SIG-M5 treated with dmso at 0.1 percent for 504 hours (cell line): ENCODE data around the gene NKAIN2.
"Not testable (repeated sequence)": the region's sequence is repeated elsewhere in the genome, so short reads cannot be mapped to it uniquely, and the experiment has no call there.

Experiments used
- DNase-seq: peaks from one replicate; lab custom pipeline; 2025; ENCODE audit not compliant: unreplicated experiment; lab: John Stamatoyannopoulos, UW

NKAIN2 gene

GRCh38 chr6:124297507-124297906 lies 493.8 kb downstream of the NKAIN2 start:
- DNase-seq = no peak

- no peak for DNase-seq
These were observed 495.1 kb downstream of the NKAIN2 start for GRCh38 chr6:124298730-124299129.

- DNase-seq = not testable (repeated sequence)
These were observed 497.2 kb downstream of the NKAIN2 start for GRCh38 chr6:124300907-124301306.

- DNase-seq = no peak
These were observed 500.3 kb downstream of the NKAIN2 start for GRCh38 chr6:124303971-124304370.

GRCh38 chr6:124310139-124310538 lies 506.5 kb downstream of the NKAIN2 start:
- DNase-seq = no peak

GRCh38 chr6:124319410-124319809 lies 515.7 kb downstream of the NKAIN2 start:
- no peak for DNase-seq

GRCh38 chr6:124324237-124324636 lies 520.6 kb downstream of the NKAIN2 start:
- no peak for DNase-seq

GRCh38 chr6:124330197-124330596 lies 526.5 kb downstream of the NKAIN2 start:
- no peak for DNase-seq

GRCh38 chr6:124334359-124334758 lies 530.7 kb downstream of the NKAIN2 start:
- no peak for DNase-seq

GRCh38 chr6:124339610-124340334 lies 536.1 kb downstream of the NKAIN2 start:
- DNase-seq = no peak

- not testable (repeated sequence) for DNase-seq
These were observed 544.7 kb downstream of the NKAIN2 start for GRCh38 chr6:124348339-124348738.

GRCh38 chr6:124355146-124355545 lies 551.5 kb downstream of the NKAIN2 start:
- no peak for DNase-seq

- DNase-seq = no peak
These were observed 552.7 kb downstream of the NKAIN2 start for GRCh38 chr6:124356276-124356810.

- no peak for DNase-seq
These were observed 553.1 kb downstream of the NKAIN2 start for GRCh38 chr6:124356811-124357210.

GRCh38 chr6:124368131-124368530 lies 564.5 kb downstream of the NKAIN2 start:
- DNase-seq = no peak

GRCh38 chr6:124371974-124372475 lies 568.4 kb downstream of the NKAIN2 start:
- no peak for DNase-seq

- no peak for DNase-seq
These were observed 569.7 kb downstream of the NKAIN2 start for GRCh38 chr6:124373386-124373785.

GRCh38 chr6:124389127-124389526 lies 585.5 kb downstream of the NKAIN2 start:
- DNase-seq = no peak

GRCh38 chr6:124393536-124393935 lies 589.9 kb downstream of the NKAIN2 start:
- DNase-seq = no peak

- DNase-seq = no peak
These were observed 592.7 kb downstream of the NKAIN2 start for GRCh38 chr6:124396361-124396760.

- no peak for DNase-seq
These were observed 596.8 kb downstream of the NKAIN2 start for GRCh38 chr6:124400261-124400999.

GRCh38 chr6:124410425-124410824 lies 606.8 kb downstream of the NKAIN2 start:
- not testable (repeated sequence) for DNase-seq
